MM.1S (cell line): ENCODE measurements around the gene SURF2.

Experiments
- DNase-seq: peaks from one replicate; pipeline ENCODE4 v3.0.0-alpha.2; 2015
- H2AFZ ChIP-seq: fragments of 300-600 bp; sonication (generic); 2 replicates; pipeline ENCODE4 v1.6.0; 2016; ENCODE audit warnings: antibody characterized with exemption, low read length
- H3F3A ChIP-seq: fragments of 300-600 bp; sonication (generic); 2 replicates; pipeline ENCODE4 v1.6.1; 2016; ENCODE audit warnings: mild to moderate bottlenecking, antibody characterized with exemption, low read length, moderate library complexity, mixed read lengths; ENCODE audit not compliant: insufficient read depth
- H3K27ac ChIP-seq: fragments of 300-600 bp; sonication (generic); 2 replicates; pipeline ENCODE4 v1.5.1; 2016; ENCODE audit warnings: mild to moderate bottlenecking, low read length
- H3K27me3 ChIP-seq: fragments of 300-600 bp; sonication (generic); replicated peaks from 2 replicates; pipeline ENCODE4 v1.6.0; 2016; ENCODE audit warnings: low read length; ENCODE audit not compliant: insufficient read depth
- H3K36me3 ChIP-seq: fragments of 300-600 bp; sonication (generic); replicated peaks from 2 replicates; pipeline ENCODE4 v1.6.1; 2016; ENCODE audit warnings: mild to moderate bottlenecking, low read length, mixed read lengths; ENCODE audit not compliant: insufficient read depth
- H3K4me1 ChIP-seq: fragments of 300-600 bp; sonication (generic); 2 replicates; pipeline ENCODE4 v1.6.1; 2016; ENCODE audit warnings: low read length, mixed read lengths
- H3K4me2 ChIP-seq: fragments of 300-600 bp; sonication (generic); 2 replicates; pipeline ENCODE4 v1.6.0; 2016; ENCODE audit warnings: low read depth, low read length
- H3K4me3 ChIP-seq: fragments of 300-600 bp; sonication (generic); 2 replicates; pipeline ENCODE4 v1.5.1; 2016; ENCODE audit warnings: low read length, mixed read lengths
- H3K79me2 ChIP-seq: fragments of 300-600 bp; sonication (generic); 2 replicates; pipeline ENCODE4 v1.6.1; 2016; ENCODE audit warnings: mixed run types, low read length, mixed read lengths
- H3K9ac ChIP-seq: fragments of 300-600 bp; sonication (generic); 2 replicates; pipeline ENCODE4 v1.6.1; 2016; ENCODE audit warnings: low read length, mixed read lengths
- H3K9me2 ChIP-seq: fragments of 300-600 bp; sonication (generic); replicated peaks from 2 replicates; pipeline ENCODE4 v1.6.1; 2016; ENCODE audit warnings: mild to moderate bottlenecking, low read length, mixed read lengths; ENCODE audit not compliant: insufficient read depth
- H3K9me3 ChIP-seq: fragments of 300-600 bp; sonication (generic); replicated peaks from 2 replicates; pipeline ENCODE4 v1.6.1; 2016; ENCODE audit warnings: mild to moderate bottlenecking, low read length, mixed read lengths; ENCODE audit not compliant: insufficient read depth
- H4K20me1 ChIP-seq: fragments of 300-600 bp; sonication (generic); 2 replicates; pipeline ENCODE4 v1.6.1; 2016; ENCODE audit warnings: mild to moderate bottlenecking, low read length, moderate library complexity, mixed read lengths; ENCODE audit not compliant: insufficient read depth
- EZH2 ChIP-seq: fragments of 300-600 bp; sonication (generic); optimal IDR thresholded peaks from 2 replicates; pipeline ENCODE3; 2017; ENCODE audit warnings: low read depth, mild to moderate bottlenecking, antibody characterized with exemption, low read length, mixed read lengths
- EZH2phosphoT487 ChIP-seq: fragments of 300-600 bp; sonication (generic); IDR thresholded peaks from 2 replicates; pipeline ENCODE4 v1.6.1; 2018; ENCODE audit warnings: antibody characterized with exemption, low read length
- TF ChIP-seq, protein P1 (sequence below): fragments of 300-600 bp; sonication (generic); IDR thresholded peaks from 2 replicates; pipeline ENCODE4 v1.5.1; 2016; ENCODE audit warnings: antibody characterized with exemption, low read length, mixed read lengths

SURF2 gene

GRCh38 chr9:133387680-133388079 is 31.3 kb downstream of the SURF2 start:
- Histone ChIP-seq H3K27ac (no peak overlapping the region), H3K9me3 (no peaks in the 10 kb centered on the region), H3K4me1 (no peaks in the 10 kb centered on the region), H3K9me2 (no peaks in the 10 kb centered on the region), H3K9ac (no peak overlapping the region), H2AFZ (no peak overlapping the region), H3K36me3 (no peaks in the 10 kb centered on the region), H4K20me1 (no peaks in the 10 kb centered on the region), H3K27me3 (peaks cover 65% of the 10 kb centered on the region), H3K4me2 (no peak overlapping the region), H3K4me3 (no peak overlapping the region), H3K79me2 (no peaks in the 10 kb centered on the region), H3F3A (no peaks in the 10 kb centered on the region)
- TF ChIP-seq EZH2 (no peak), EZH2phosphoT487 (no peak)
- TF ChIP-seq, protein P1, sequence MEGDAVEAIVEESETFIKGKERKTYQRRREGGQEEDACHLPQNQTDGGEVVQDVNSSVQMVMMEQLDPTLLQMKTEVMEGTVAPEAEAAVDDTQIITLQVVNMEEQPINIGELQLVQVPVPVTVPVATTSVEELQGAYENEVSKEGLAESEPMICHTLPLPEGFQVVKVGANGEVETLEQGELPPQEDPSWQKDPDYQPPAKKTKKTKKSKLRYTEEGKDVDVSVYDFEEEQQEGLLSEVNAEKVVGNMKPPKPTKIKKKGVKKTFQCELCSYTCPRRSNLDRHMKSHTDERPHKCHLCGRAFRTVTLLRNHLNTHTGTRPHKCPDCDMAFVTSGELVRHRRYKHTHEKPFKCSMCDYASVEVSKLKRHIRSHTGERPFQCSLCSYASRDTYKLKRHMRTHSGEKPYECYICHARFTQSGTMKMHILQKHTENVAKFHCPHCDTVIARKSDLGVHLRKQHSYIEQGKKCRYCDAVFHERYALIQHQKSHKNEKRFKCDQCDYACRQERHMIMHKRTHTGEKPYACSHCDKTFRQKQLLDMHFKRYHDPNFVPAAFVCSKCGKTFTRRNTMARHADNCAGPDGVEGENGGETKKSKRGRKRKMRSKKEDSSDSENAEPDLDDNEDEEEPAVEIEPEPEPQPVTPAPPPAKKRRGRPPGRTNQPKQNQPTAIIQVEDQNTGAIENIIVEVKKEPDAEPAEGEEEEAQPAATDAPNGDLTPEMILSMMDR, result no peak
- no peak for DNase-seq

DNA sequence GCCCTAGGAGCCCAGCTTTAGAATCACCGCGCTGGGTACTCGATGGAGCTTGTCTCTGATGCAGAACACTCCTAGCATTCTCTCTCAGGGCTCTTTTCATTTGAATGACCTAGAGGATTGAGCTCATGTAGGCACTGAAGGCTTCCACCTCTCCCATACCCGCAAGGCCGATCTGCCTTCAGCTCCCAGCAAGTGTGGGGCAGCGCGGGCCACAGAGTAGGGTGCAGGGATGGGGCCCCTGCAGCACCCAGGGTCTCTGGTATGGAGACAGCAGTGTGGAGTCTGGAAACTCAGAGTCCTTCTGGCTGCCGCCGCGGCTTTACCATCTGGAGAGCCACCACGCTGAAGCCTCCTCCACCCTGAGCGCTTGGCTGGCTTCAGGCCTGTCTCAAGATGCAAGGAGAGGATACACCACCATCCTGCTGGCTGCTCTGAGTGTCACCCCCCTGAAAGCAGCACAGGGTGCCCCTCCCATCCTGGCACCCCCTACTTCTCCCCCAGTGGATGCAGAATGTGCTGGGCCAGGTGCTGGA is 32.7 kb downstream of the SURF2 start:
- Histone ChIP-seq H3K36me3 (no peaks in the 10 kb centered on the region), H3K79me2 (no peaks in the 10 kb centered on the region), H3K4me2 (no peak overlapping the region), H3K9me2 (no peaks in the 10 kb centered on the region), H3F3A (no peaks in the 10 kb centered on the region), H3K4me3 (no peak overlapping the region), H3K27ac (no peak overlapping the region), H3K27me3 (peaks cover 65% of the 10 kb centered on the region), H3K9ac (no peak overlapping the region), H4K20me1 (no peaks in the 10 kb centered on the region), H2AFZ (no peak overlapping the region), H3K9me3 (no peaks in the 10 kb centered on the region), H3K4me1 (no peaks in the 10 kb centered on the region)
- TF ChIP-seq, protein P1, result no peak
- TF ChIP-seq EZH2phosphoT487 (no peak), EZH2 (no peak)
- DNase-seq, result no peak

DNA sequence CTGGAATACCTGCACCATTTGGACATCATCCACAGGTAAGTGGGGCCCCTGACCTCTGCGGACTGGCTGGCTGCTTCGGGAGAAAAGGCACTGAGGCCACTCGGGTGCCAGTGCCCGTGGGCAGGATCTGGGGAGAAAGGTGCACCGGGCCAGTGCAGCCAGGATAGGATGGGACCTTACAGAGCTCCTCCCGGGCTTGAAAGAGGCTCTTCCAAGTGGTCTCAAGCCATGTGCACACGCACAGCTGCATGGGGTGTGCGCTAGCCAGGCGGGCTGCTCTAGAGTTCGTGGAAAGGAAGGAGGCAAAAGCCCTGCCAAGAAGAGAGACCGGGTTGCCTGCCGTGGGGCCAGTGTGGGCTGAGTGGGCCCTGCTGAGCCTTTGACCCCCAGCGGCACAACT is 33.2 kb downstream of the SURF2 start:
- Histone ChIP-seq H3K79me2 (no peaks in the 10 kb centered on the region), H3K9me3 (no peaks in the 10 kb centered on the region), H3K9ac (no peak overlapping the region), H3K4me3 (no peak overlapping the region), H3K4me2 (no peak overlapping the region), H2AFZ (no peak overlapping the region), H3K36me3 (no peaks in the 10 kb centered on the region), H3K9me2 (no peaks in the 10 kb centered on the region), H4K20me1 (no peaks in the 10 kb centered on the region), H3K4me1 (no peaks in the 10 kb centered on the region), H3K27ac (no peak overlapping the region), H3K27me3 (peaks cover 68% of the 10 kb centered on the region), H3F3A (no peaks in the 10 kb centered on the region)
- TF ChIP-seq, protein P1, result no peak
- TF ChIP-seq EZH2, result no peak
- TF ChIP-seq EZH2phosphoT487, result no peak
- DNase-seq, result no peak
